Measurements from ENCODE around the gene MRGPRE. TPM values are rescaled to one million over a fixed set of nuclear protein-coding genes. Genes with fewer than 3 reads are reported as not detected.

MRGPRE gene
- total RNA-seq, 1 experiment from 2014 or later: not detected

DNA sequence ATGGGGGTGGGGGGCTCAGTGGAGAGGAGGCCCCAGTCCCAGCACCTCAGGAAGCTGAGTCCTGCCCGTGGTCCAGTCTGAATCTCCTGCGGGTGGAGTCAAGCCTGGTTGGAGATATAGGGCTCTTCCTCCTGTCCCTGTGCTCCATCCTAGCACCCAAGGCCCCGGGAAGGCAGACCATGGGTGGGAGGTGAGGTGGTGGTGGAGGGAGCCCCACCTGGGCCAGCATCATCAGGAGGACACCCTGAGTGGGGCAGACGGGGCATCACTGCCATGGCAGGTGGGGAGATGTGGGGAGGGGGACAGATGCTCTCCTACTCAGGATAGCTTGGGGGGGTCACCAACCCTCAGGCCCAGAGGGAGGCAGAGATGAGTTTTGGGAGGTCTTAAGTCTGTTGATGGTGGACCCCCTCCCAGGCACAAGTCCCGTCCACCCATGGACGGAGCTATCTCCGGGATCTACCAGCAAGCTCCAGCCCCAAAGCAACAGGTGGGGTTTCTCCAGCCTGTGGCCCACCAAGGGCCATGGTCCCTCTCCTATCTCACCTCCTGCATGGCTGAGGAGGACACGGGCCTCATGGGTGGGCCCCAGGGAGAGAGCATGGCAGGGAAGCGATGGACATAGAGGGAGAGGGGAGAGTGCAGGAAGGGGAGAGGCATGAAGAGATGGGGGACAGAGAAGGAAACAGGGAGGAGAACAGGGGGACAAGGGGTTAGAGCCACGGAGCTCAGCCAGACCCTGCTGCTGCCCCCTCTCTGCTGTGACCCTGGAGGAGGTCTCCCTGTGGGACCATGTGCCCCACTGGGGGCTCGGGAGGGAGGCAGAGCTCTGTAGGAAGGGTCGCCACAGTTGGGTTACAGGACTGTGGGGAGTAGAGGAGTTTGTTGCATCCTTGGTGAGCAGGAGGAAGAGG lies 1.3 kb downstream of the MRGPRE start:
- H3K9ac ChIP-seq (ENCODE audit: low read length): no peak overlapping the region
- H4K20me1 ChIP-seq (ENCODE audit: insufficient read depth, low read depth, low read length): no peaks in the 10 kb centered on the region
- H3K4me1 ChIP-seq (ENCODE audit: low read length): no peaks in the 10 kb centered on the region
- H3K79me2 ChIP-seq (ENCODE audit: low read length): no peaks in the 10 kb centered on the region
- H3K4me2 ChIP-seq (ENCODE audit: low read depth, low read length, poor library complexity, severe bottlenecking): no peak overlapping the region
- no peaks in the 10 kb centered on the region for H3K27me3 ChIP-seq (ENCODE audit: low read length)
- no peak for DNase-seq
- H2AFZ ChIP-seq (ENCODE audit: low read length): no peak overlapping the region
- H3K9me2 ChIP-seq (replicated peaks; ENCODE audit: insufficient read depth, low read length): no peaks in the 10 kb centered on the region
- no peaks in the 10 kb centered on the region for H3K36me3 ChIP-seq (ENCODE audit: insufficient read depth, low read length)
- no peak overlapping the region for H3K4me3 ChIP-seq (ENCODE audit: low read length)
- H3K27ac ChIP-seq (ENCODE audit: low read length): no peak overlapping the region
- no peaks in the 10 kb centered on the region for H3K9me3 ChIP-seq (ENCODE audit: low read length)

GRCh38 chr11:3229673-3230630 lies 2.3 kb downstream of the MRGPRE start:
- no peak overlapping the region for H2AFZ ChIP-seq (ENCODE audit: low read length)
- no peak overlapping the region for H3K4me3 ChIP-seq (ENCODE audit: low read length)
- no peaks in the 10 kb centered on the region for H3K9me3 ChIP-seq (ENCODE audit: low read length)
- no peak overlapping the region for H3K4me2 ChIP-seq (ENCODE audit: low read depth, low read length, poor library complexity, severe bottlenecking)
- no peaks in the 10 kb centered on the region for H3K9me2 ChIP-seq (replicated peaks; ENCODE audit: insufficient read depth, low read length)
- no peaks in the 10 kb centered on the region for H3K4me1 ChIP-seq (ENCODE audit: low read length)
- no peaks in the 10 kb centered on the region for H3K27me3 ChIP-seq (ENCODE audit: low read length)
- no peak overlapping the region for H3K9ac ChIP-seq (ENCODE audit: low read length)
- no peak overlapping the region for H3K27ac ChIP-seq (ENCODE audit: low read length)
- H3K79me2 ChIP-seq (ENCODE audit: low read length): no peaks in the 10 kb centered on the region
- H3K36me3 ChIP-seq (ENCODE audit: insufficient read depth, low read length): no peaks in the 10 kb centered on the region
- H4K20me1 ChIP-seq (ENCODE audit: insufficient read depth, low read depth, low read length): no peaks in the 10 kb centered on the region
- DNase-seq: no peak

DNA sequence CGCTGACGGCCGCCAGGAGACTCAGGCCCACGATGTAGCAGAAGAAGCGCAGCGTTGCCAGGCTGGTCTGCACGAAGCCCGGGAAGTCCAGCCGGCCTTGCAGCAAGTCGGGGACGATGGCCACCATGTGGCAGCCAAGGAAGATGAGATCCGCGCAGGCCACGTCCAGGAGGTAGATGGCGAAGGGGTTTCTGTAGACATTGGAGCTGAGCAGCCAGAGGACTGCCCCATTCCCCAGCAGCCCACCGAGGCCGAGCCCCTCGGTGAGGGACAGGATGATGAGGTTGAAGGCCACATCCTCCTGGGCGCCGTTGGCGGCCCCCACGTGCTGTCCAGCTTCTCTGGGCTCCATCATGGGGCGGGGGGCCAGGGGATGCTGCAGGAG lies 3.8 kb downstream of the MRGPRE start:
- no peak for DNase-seq
- H2AFZ ChIP-seq (ENCODE audit: low read length): no peak overlapping the region
- no peaks in the 10 kb centered on the region for H4K20me1 ChIP-seq (ENCODE audit: insufficient read depth, low read depth, low read length)
- H3K4me3 ChIP-seq (ENCODE audit: low read length): no peak overlapping the region
- H3K4me1 ChIP-seq (ENCODE audit: low read length): no peaks in the 10 kb centered on the region
- H3K27ac ChIP-seq (ENCODE audit: low read length): no peak overlapping the region
- H3K9ac ChIP-seq (ENCODE audit: low read length): no peak overlapping the region
- H3K4me2 ChIP-seq (ENCODE audit: low read depth, low read length, poor library complexity, severe bottlenecking): no peak overlapping the region
- H3K27me3 ChIP-seq (ENCODE audit: low read length): no peaks in the 10 kb centered on the region
- no peaks in the 10 kb centered on the region for H3K9me2 ChIP-seq (replicated peaks; ENCODE audit: insufficient read depth, low read length)
- no peaks in the 10 kb centered on the region for H3K79me2 ChIP-seq (ENCODE audit: low read length)
- H3K9me3 ChIP-seq (ENCODE audit: low read length): no peaks in the 10 kb centered on the region
- H3K36me3 ChIP-seq (ENCODE audit: insufficient read depth, low read length): no peaks in the 10 kb centered on the region

- Histone ChIP-seq H3K36me3 (ENCODE audit: insufficient read depth, low read length) (no peaks in the 10 kb centered on the region), H3K27ac (ENCODE audit: low read length) (no peak overlapping the region), H4K20me1 (ENCODE audit: insufficient read depth, low read depth, low read length) (no peaks in the 10 kb centered on the region), H3K27me3 (ENCODE audit: low read length) (no peaks in the 10 kb centered on the region), H3K79me2 (ENCODE audit: low read length) (no peaks in the 10 kb centered on the region), H3K9ac (ENCODE audit: low read length) (no peak overlapping the region), H3K4me2 (ENCODE audit: low read depth, low read length, poor library complexity, severe bottlenecking) (no peak overlapping the region), H3K9me3 (ENCODE audit: low read length) (no peaks in the 10 kb centered on the region), H3K4me3 (ENCODE audit: low read length) (no peak overlapping the region), H3K4me1 (ENCODE audit: low read length) (no peaks in the 10 kb centered on the region), H2AFZ (ENCODE audit: low read length) (no peak overlapping the region), H3K9me2 (replicated peaks; ENCODE audit: insufficient read depth, low read length) (no peaks in the 10 kb centered on the region)
- no peak for DNase-seq
These were observed 4.4 kb downstream of the MRGPRE start for GRCh38 chr11:3227568-3228444.

GRCh38 chr11:3226846-3227567 lies 5.2 kb downstream of the MRGPRE start:
- no peaks in the 10 kb centered on the region for H3K36me3 ChIP-seq (ENCODE audit: insufficient read depth, low read length)
- no peak overlapping the region for H3K9ac ChIP-seq (ENCODE audit: low read length)
- H3K4me3 ChIP-seq (ENCODE audit: low read length): no peak overlapping the region
- DNase-seq: no peak
- no peaks in the 10 kb centered on the region for H3K9me2 ChIP-seq (replicated peaks; ENCODE audit: insufficient read depth, low read length)
- no peaks in the 10 kb centered on the region for H4K20me1 ChIP-seq (ENCODE audit: insufficient read depth, low read depth, low read length)
- no peaks in the 10 kb centered on the region for H3K4me1 ChIP-seq (ENCODE audit: low read length)
- H3K27me3 ChIP-seq (ENCODE audit: low read length): no peaks in the 10 kb centered on the region
- no peak overlapping the region for H3K4me2 ChIP-seq (ENCODE audit: low read depth, low read length, poor library complexity, severe bottlenecking)
- H2AFZ ChIP-seq (ENCODE audit: low read length): no peak overlapping the region
- no peaks in the 10 kb centered on the region for H3K79me2 ChIP-seq (ENCODE audit: low read length)
- no peak overlapping the region for H3K27ac ChIP-seq (ENCODE audit: low read length)
- H3K9me3 ChIP-seq (ENCODE audit: low read length): no peaks in the 10 kb centered on the region

- no peak for DNase-seq
- no peaks in the 10 kb centered on the region for H3K27me3 ChIP-seq (ENCODE audit: low read length)
- no peaks in the 10 kb centered on the region for H3K79me2 ChIP-seq (ENCODE audit: low read length)
- H3K4me3 ChIP-seq (ENCODE audit: low read length): no peak overlapping the region
- no peak overlapping the region for H3K9ac ChIP-seq (ENCODE audit: low read length)
- no peak overlapping the region for H3K4me2 ChIP-seq (ENCODE audit: low read depth, low read length, poor library complexity, severe bottlenecking)
- H3K9me3 ChIP-seq (ENCODE audit: low read length): no peaks in the 10 kb centered on the region
- no peaks in the 10 kb centered on the region for H4K20me1 ChIP-seq (ENCODE audit: insufficient read depth, low read depth, low read length)
- no peak overlapping the region for H3K27ac ChIP-seq (ENCODE audit: low read length)
- no peaks in the 10 kb centered on the region for H3K36me3 ChIP-seq (ENCODE audit: insufficient read depth, low read length)
- no peaks in the 10 kb centered on the region for H3K4me1 ChIP-seq (ENCODE audit: low read length)
- H2AFZ ChIP-seq (ENCODE audit: low read length): no peak overlapping the region
- H3K9me2 ChIP-seq (replicated peaks; ENCODE audit: insufficient read depth, low read length): no peaks in the 10 kb centered on the region
These were observed 6.1 kb downstream of the MRGPRE start for GRCh38 chr11:3225826-3226750.

Measured in Karpas-422 (cell line).